Measurements from ENCODE around the gene TEAD1.

The TEAD1 gene

DNA sequence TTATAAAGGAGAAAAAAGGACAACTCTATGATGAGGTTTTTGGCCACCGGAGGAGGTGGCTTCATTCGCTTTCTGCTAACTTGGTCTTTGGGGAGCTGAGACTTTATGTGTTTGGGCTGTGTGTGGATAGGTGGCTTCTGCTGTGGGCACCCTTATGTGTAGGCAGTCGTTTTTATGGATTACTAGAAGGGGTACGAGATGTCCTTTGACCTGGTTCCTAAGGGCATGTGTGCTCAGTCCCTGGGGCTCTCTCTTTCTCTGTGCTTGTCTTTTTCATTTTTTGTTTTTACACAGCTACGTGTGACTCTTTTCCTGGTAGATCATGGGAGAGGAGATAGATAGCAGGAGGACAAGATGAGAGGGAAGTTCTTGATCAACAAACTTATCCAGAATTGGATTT, 93.4 kb downstream of the TEAD1 start:
- Histone ChIP-seq H3K9me3 (no peaks in the 10 kb centered on the region), H3K27me3 (no peaks in the 10 kb centered on the region), H3K4me1 (peaks cover 38% of the 10 kb centered on the region), H3K36me3 (peaks cover 32% of the 10 kb centered on the region), H3K4me3 (ENCODE audit: low read depth, low read length) (no peak overlapping the region)
- DNase-seq, result no peak
- TF ChIP-seq, protein P1, sequence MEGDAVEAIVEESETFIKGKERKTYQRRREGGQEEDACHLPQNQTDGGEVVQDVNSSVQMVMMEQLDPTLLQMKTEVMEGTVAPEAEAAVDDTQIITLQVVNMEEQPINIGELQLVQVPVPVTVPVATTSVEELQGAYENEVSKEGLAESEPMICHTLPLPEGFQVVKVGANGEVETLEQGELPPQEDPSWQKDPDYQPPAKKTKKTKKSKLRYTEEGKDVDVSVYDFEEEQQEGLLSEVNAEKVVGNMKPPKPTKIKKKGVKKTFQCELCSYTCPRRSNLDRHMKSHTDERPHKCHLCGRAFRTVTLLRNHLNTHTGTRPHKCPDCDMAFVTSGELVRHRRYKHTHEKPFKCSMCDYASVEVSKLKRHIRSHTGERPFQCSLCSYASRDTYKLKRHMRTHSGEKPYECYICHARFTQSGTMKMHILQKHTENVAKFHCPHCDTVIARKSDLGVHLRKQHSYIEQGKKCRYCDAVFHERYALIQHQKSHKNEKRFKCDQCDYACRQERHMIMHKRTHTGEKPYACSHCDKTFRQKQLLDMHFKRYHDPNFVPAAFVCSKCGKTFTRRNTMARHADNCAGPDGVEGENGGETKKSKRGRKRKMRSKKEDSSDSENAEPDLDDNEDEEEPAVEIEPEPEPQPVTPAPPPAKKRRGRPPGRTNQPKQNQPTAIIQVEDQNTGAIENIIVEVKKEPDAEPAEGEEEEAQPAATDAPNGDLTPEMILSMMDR (IDR thresholded peaks at IDR 0.05; ENCODE audit: low read depth, low read length), result no peak

- Histone ChIP-seq H3K9me3 (no peaks in the 10 kb centered on the region), H3K36me3 (peaks cover 35% of the 10 kb centered on the region), H3K4me3 (ENCODE audit: low read depth, low read length) (no peak overlapping the region), H3K4me1 (peaks cover 29% of the 10 kb centered on the region), H3K27me3 (no peaks in the 10 kb centered on the region)
- no peak for DNase-seq
- TF ChIP-seq, protein P1 (IDR thresholded peaks at IDR 0.05; ENCODE audit: low read depth, low read length), result no peak
These were observed 94.8 kb downstream of the TEAD1 start for GRCh38 chr11:12768726-12769673.

DNA sequence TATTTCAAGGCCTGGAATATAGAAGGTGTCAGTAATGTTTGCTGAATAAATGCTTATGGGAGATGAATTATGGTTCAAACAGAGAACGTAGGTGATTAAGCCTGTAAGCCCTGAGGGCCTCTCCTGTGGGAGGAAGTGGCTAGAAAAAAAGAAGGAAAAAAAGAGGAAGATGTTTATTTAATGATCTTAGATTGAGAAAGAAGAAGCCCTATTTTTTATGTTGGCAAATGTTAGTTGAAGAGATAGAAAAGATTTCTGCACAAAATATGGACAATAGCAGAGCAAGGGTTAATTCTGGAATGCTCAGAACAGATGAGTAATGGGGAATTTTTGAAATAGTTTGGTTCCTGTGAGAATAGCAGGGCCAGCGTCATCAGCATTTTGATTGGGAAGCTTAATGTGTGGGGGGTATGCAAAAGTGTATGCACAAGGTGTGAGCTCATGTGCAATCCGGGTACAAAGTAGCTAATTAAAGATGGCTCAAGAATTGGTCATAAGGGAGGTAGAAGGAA, 95.7 kb downstream of the TEAD1 start:
- no peak for DNase-seq
- TF ChIP-seq, protein P1 (IDR thresholded peaks at IDR 0.05; ENCODE audit: low read depth, low read length), result no peak
- no peak overlapping the region for H3K4me3 ChIP-seq (ENCODE audit: low read depth, low read length)
- H3K4me1 ChIP-seq, result peaks cover 28% of the 10 kb centered on the region
- H3K36me3 ChIP-seq, result peaks cover 34% of the 10 kb centered on the region
- H3K27me3 ChIP-seq, result no peaks in the 10 kb centered on the region
- H3K9me3 ChIP-seq, result no peaks in the 10 kb centered on the region

DNA sequence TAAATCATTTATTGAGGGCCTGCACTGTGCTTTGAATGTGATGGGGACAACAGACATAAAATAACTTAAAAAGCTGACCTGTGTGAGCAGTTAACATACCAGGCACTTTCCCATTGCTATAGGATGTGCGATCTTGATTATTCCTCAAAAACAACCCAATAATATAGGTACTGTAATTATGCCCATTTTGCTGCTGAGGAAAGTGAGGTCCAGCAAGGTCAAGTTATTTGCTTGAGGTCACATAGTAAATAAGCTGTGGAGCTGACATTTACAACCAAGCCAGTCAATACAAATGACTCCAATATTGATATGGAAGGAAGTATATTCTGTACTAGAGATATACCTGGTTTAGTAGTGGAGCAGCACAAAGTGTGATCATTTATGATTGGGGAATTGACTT, 96.2 kb downstream of the TEAD1 start:
- Histone ChIP-seq H3K4me3 (ENCODE audit: low read depth, low read length) (no peak overlapping the region), H3K9me3 (no peaks in the 10 kb centered on the region), H3K27me3 (no peaks in the 10 kb centered on the region), H3K36me3 (peaks cover 29% of the 10 kb centered on the region), H3K4me1 (peaks cover 22% of the 10 kb centered on the region)
- TF ChIP-seq, protein P1 (IDR thresholded peaks at IDR 0.05; ENCODE audit: low read depth, low read length), result no peak
- no peak for DNase-seq

DNA sequence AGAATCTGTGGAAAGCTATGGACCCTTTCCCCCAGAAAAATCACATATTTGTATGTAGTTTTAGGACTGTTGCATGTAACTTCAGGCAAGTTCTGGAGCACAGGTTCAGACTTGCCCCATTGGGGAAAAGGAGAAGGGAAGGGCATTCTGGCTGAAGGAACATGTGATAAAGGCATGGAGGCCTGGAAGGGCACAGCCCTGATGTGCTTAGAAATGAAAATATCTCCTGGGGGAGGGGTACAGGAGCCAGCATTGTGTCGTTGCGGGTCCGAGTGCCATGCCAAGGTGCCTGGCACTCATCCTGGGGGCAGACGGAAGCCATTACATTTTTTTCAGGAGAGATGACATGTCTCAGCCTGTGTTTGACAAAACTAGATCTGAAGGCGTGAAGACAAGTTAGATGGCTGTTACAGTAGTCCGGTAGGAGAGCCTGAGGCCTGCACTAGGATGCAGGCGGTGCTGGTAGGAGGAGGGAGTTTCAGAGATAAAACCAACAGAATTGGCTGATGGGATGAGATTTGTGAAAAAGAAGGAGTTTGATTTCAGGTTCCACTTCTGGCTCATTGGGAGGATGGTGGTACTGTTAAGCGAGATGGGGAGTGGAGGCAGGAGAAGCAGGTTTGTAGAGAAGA, 96.9 kb downstream of the TEAD1 start:
- Histone ChIP-seq H3K9me3 (no peaks in the 10 kb centered on the region), H3K4me3 (ENCODE audit: low read depth, low read length) (no peak overlapping the region), H3K36me3 (peaks cover 22% of the 10 kb centered on the region), H3K27me3 (no peaks in the 10 kb centered on the region), H3K4me1 (peaks cover 16% of the 10 kb centered on the region)
- DNase-seq, result no peak
- TF ChIP-seq, protein P1 (IDR thresholded peaks at IDR 0.05; ENCODE audit: low read depth, low read length), result no peak

All from BE2C (cell line).